HG03378 (cell line): Measurements from ENCODE around the gene LAMA5.

Source experiments
- ATAC-seq: cut with Tn5 transposase; IDR thresholded peaks from one replicate; pipeline ENCODE4 v1.9.1; 2021; ENCODE audit warnings: mild to moderate bottlenecking, moderate library complexity; ENCODE audit not compliant: unreplicated experiment

Gene LAMA5

GRCh38 chr20:62359491-62360121 lies 7.5 kb downstream of the LAMA5 start:
- no peak for ATAC-seq

GRCh38 chr20:62359043-62359490 lies 8.0 kb downstream of the LAMA5 start:
- ATAC-seq: no peak

- ATAC-seq: no peak
Observed at GRCh38 chr20:62358171-62359042, 8.7 kb downstream of the LAMA5 start.

- no peak for ATAC-seq
Observed at GRCh38 chr20:62357681-62358080, 9.4 kb downstream of the LAMA5 start.

- no peak for ATAC-seq
Observed at GRCh38 chr20:62357187-62357667, 9.9 kb downstream of the LAMA5 start.

- no peak for ATAC-seq
Observed at GRCh38 chr20:62356589-62357186, 10.4 kb downstream of the LAMA5 start.

- no peak for ATAC-seq
Observed at GRCh38 chr20:62355878-62356588, 11.1 kb downstream of the LAMA5 start.

- ATAC-seq: no peak
Observed at GRCh38 chr20:62355516-62355877, 11.6 kb downstream of the LAMA5 start.

GRCh38 chr20:62354811-62355341 lies 12.2 kb downstream of the LAMA5 start:
- ATAC-seq: no peak

- no peak for ATAC-seq
Observed at GRCh38 chr20:62354031-62354808, 12.9 kb downstream of the LAMA5 start.

GRCh38 chr20:62353289-62354030 lies 13.7 kb downstream of the LAMA5 start:
- no peak for ATAC-seq

- no peak for ATAC-seq
Observed at GRCh38 chr20:62352402-62353288, 14.5 kb downstream of the LAMA5 start.

GRCh38 chr20:62351469-62352401 lies 15.4 kb downstream of the LAMA5 start:
- ATAC-seq: no peak

- no peak for ATAC-seq
Observed at GRCh38 chr20:62350629-62351422, 16.3 kb downstream of the LAMA5 start.

- no peak for ATAC-seq
Observed at GRCh38 chr20:62350098-62350628, 16.9 kb downstream of the LAMA5 start.

GRCh38 chr20:62349556-62350097 lies 17.5 kb downstream of the LAMA5 start:
- no peak for ATAC-seq
